Tibial nerve (tissue), 4 donors: ENCODE data around the gene SNAI3. TPM values are rescaled to one million over a fixed set of nuclear protein-coding genes. Genes with fewer than 3 reads are reported as not detected.

ENCODE experiments used
- DNase-seq, 2 donors: peaks; one replicate each; pipeline ENCODE4 v3.0.0-alpha.2; 2019; ENCODE audit warnings: low spot score in 2 of 2
- H3K27ac ChIP-seq, 4 donors: fragments of 200-600 bp; sonication (generic) in 3 of 4; one replicate each; pipeline ENCODE4 v1.5.1; 2017 to 2019; ENCODE audit warnings: mild to moderate bottlenecking in 1 of 4
- H3K27me3 ChIP-seq, 2 donors: fragments of 200-600 bp; sonication (generic) in 1 of 2; one replicate each; pipeline versions ENCODE4 v1.5.1 to v1.6.0; 2017 to 2019
- H3K36me3 ChIP-seq, 3 donors: fragments of 200-600 bp; sonication (generic); one replicate each; pipeline ENCODE4 v1.5.1; 2018 to 2019
- H3K4me1 ChIP-seq, 4 donors: fragments of 200-600 bp; sonication (generic) in 3 of 4; one replicate each; pipeline ENCODE4 v1.5.1; 2017 to 2019
- H3K4me3 ChIP-seq, 4 donors: fragments of 200-600 bp; sonication (generic) in 3 of 4; one replicate each; pipeline ENCODE4 v1.5.1; 2017 to 2019; ENCODE audit warnings: mild to moderate bottlenecking in 1 of 4, moderate library complexity in 1 of 4
- H3K9me3 ChIP-seq, 4 donors: fragments of 200-600 bp; sonication (generic) in 3 of 4; one replicate each; pipeline ENCODE4 v1.5.1; 2017 to 2019
- EP300 ChIP-seq, 2 donors: sonication (generic); formaldehyde crosslinking; IDR thresholded peaks; one replicate each; pipeline ENCODE4 v1.6.1; 2017; ENCODE audit warnings: antibody characterized with exemption in 2 of 2, mild to moderate bottlenecking in 1 of 2
- POLR2A ChIP-seq, 2 donors: fragments of 450-650 bp; IDR thresholded peaks; one replicate each; pipeline ENCODE4 v1.6.1; 2017; ENCODE audit warnings: antibody characterized with exemption in 2 of 2, mild to moderate bottlenecking in 2 of 2, moderate library complexity in 2 of 2
- WGBS, 2 donors: methylation state at CpG; one replicate each; pipeline ENCODE4 v1.1.5; 2018; 5-methylcytosine and 5-hydroxymethylcytosine counted together
- total RNA-seq, 4 donors: library from RNA; depleted of rRNA; stranded (reverse); fragments of >200 nt; gene quantifications; one replicate each; pipeline ENCODE4 v1.1.0, GENCODE V29; 2016
- TF ChIP-seq, protein P1 (sequence below), 5 experiments: fragments of 200-600 bp in 3 of 5; fragments of 450-650 bp in 2 of 5; sonication (generic) in 3 of 5; IDR thresholded peaks; one replicate each; pipeline ENCODE4 v1.5.1; 2016 to 2019; ENCODE audit warnings: antibody characterized with exemption in 5 of 5, mild to moderate bottlenecking in 3 of 5, moderate library complexity in 2 of 5

The SNAI3 gene
- total RNA-seq, 4 donors from 2014 or later = 0.87 to 1.2 (median 1.0) TPM

DNA sequence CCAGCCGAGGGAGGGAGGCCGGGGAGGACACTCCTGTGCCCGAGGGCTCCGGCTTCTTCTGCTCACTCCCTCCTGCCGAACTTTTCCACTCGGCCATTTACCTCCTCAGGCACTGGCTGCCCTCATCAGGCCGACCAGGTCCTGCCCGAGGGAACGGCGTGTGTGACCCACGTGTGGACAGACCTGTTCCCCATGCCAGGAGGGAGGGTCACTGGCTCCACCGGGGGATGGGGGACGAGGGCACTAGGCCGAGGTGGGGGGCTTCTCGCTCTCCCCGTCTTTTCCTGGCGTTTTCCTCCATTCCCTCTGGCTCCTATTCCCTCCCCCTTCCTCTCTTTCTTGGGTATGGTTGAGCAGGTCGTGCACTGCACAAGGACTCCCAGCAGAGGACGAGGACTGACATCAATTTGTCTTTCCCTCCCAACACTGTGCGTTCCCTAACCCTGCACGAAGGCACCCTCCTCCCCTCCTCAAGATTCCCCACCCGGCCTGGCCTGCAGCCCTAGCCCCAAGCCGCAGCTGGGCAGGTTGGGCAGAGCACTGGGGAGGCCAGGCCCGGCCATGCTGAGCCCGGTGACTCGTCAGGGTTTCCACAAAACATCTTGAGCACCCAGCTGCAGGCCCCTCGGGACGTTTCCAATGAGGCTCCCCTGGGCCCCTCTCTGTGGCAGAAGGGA is 51.2 kb downstream of the SNAI3 start:
- H3K27me3 ChIP-seq = peaks cover 0 to 59% of the 10 kb centered on the region in 2 donors
- H3K4me1 ChIP-seq = peaks cover 0 to 35% (median 9%) of the 10 kb centered on the region in 4 donors
- peak overlapping the region in 2 of 4 donors; percentile 45 to 49 for H3K4me3 ChIP-seq
- H3K27ac ChIP-seq = peak overlapping the region in 1 of 4 donors; percentile 71
- H3K36me3 ChIP-seq = peaks cover 0 to 43% (median 12%) of the 10 kb centered on the region in 3 donors
- TF ChIP-seq, protein P1, sequence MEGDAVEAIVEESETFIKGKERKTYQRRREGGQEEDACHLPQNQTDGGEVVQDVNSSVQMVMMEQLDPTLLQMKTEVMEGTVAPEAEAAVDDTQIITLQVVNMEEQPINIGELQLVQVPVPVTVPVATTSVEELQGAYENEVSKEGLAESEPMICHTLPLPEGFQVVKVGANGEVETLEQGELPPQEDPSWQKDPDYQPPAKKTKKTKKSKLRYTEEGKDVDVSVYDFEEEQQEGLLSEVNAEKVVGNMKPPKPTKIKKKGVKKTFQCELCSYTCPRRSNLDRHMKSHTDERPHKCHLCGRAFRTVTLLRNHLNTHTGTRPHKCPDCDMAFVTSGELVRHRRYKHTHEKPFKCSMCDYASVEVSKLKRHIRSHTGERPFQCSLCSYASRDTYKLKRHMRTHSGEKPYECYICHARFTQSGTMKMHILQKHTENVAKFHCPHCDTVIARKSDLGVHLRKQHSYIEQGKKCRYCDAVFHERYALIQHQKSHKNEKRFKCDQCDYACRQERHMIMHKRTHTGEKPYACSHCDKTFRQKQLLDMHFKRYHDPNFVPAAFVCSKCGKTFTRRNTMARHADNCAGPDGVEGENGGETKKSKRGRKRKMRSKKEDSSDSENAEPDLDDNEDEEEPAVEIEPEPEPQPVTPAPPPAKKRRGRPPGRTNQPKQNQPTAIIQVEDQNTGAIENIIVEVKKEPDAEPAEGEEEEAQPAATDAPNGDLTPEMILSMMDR (IDR thresholded peaks at IDR 0.05) = no peak
- TF ChIP-seq EP300 (IDR thresholded peaks at IDR 0.05) (no peak), POLR2A (IDR thresholded peaks at IDR 0.05) (no peak)
- no peaks in the 10 kb centered on the region for H3K9me3 ChIP-seq
- DNase-seq = no peak
- 49 to 50% methylated on average over 24 to 28 of the region's 28 CpGs for WGBS, 2 donors

DNA sequence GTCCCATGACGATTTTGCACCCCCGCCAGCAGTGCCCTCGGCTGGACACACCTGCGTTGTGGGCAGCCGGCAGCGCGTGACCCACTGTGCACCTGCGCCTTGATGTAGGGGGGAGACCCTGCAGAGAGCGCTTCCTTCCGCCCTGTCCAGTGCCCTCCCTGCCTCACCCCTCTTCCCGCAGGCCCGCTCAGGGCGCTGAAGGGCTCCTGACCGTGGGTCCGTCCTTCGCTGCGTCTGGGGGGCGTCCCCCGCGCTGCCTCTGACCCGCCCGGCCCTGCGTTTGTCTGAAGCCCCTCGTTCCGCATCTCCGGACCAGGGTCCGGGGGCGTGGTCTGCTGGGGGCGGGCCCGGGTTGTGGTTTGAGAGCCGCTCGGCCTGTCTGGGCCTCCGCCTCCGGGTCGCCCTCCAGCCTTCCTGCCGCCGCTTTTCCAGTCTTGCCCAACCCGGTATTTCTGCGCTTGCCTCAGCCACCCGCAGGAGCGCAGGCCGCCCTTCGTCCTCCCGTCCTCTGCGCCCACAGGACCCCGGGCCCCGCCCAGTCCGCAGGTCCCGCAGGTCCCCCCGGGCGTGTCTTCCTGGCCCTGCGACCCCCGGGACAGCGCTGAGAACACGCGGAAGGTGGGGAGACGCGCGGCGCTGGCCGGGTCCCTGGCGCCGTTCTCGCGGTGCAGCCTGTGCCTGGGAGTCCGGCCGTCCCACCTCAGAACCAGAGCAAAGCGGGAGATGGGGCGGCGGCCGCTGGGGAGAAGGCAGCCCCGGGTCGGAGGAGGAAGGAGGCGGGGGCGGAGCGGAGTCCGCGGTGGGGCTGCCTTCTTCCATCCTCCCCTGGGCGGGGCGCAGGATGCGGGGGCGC is 51.9 kb downstream of the SNAI3 start:
- Histone ChIP-seq H3K27me3 (peaks cover 0 to 51% of the 10 kb centered on the region in 2 donors), H3K9me3 (no peaks in the 10 kb centered on the region), H3K27ac (peak overlapping the region in 2 of 4 donors; percentile 14 to 71), H3K4me1 (peaks cover 0 to 30% (median 9%) of the 10 kb centered on the region in 4 donors), H3K36me3 (peaks cover 0 to 50% (median 12%) of the 10 kb centered on the region in 3 donors), H3K4me3 (peak overlapping the region; percentile 11 to 49 (median 35))
- TF ChIP-seq POLR2A (IDR thresholded peaks at IDR 0.05) = no peak
- TF ChIP-seq EP300 (IDR thresholded peaks at IDR 0.05) = no peak
- 18 to 20% methylated on average over 23 to 24 of the region's 82 CpGs for WGBS, 2 donors
- DNase-seq = no peak

DNA sequence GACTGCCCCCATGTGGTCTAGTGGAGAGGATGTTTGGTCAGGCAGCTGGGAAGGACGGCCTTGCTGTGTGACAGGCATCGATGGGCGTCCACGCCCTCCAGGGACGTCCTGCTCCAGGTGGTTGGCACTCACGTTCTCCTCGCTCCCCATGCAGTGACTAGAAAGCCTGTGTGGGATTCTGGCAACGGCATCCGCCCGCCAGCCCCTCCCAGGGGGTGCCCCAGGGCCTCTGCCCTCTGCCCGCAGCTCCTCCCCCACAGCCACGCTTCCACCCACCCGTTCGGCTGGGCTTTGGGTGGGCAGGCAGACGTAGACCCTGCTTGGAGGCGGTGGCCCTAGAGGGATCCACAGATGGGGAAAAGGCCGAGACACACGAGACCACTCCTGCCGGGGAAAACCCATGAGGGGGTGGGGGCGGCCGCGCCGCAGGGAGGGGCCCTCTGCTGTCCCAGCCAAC is 52.6 kb downstream of the SNAI3 start:
- H3K27ac ChIP-seq = peak overlapping the region in 1 of 4 donors; percentile 71
- TF ChIP-seq, protein P1 (IDR thresholded peaks at IDR 0.05) = no peak
- no peak for TF ChIP-seq EP300 (IDR thresholded peaks at IDR 0.05)
- no peak for TF ChIP-seq POLR2A (IDR thresholded peaks at IDR 0.05)
- H3K4me1 ChIP-seq = peaks cover 0 to 23% (median 9%) of the 10 kb centered on the region in 4 donors
- DNase-seq = no peak
- H3K4me3 ChIP-seq = peak overlapping the region in 3 of 4 donors; percentile 11 to 49 (median 45)
- no peaks in the 10 kb centered on the region for H3K9me3 ChIP-seq
- 42 to 54% methylated on average over 7 to 20 of the region's 23 CpGs for WGBS, 2 donors
- peaks cover 0 to 57% (median 12%) of the 10 kb centered on the region in 3 donors for H3K36me3 ChIP-seq
- peaks cover 0 to 44% of the 10 kb centered on the region in 2 donors for H3K27me3 ChIP-seq

DNA sequence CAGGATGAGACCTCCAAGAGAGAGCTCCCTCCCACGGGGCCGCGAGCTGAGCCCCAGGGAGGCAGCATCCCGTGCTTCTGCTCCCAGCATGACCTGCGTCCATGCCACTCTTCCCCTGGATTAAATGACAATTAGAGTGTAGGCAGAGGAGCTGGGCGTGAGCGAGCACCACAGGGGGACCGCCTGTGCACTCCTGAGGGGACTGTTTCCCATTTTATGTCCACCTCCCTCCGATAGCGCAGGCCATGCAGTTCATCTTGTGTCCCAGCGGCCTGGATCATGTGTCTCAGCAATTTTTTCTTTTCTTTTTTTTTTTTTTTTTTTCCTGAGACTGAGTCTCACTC is 53.7 kb downstream of the SNAI3 start:
- H3K27me3 ChIP-seq = peaks cover 0 to 33% of the 10 kb centered on the region in 2 donors
- H3K27ac ChIP-seq = no peak overlapping the region
- peaks cover 0 to 19% (median 8%) of the 10 kb centered on the region in 4 donors for H3K4me1 ChIP-seq
- peaks cover 0 to 68% (median 12%) of the 10 kb centered on the region in 3 donors for H3K36me3 ChIP-seq
- DNase-seq = no peak
- no peaks in the 10 kb centered on the region for H3K9me3 ChIP-seq
- 90 to 93% methylated on average over 10 to 11 of the region's 11 CpGs for WGBS, 2 donors
- H3K4me3 ChIP-seq = no peak overlapping the region
- TF ChIP-seq EP300 (IDR thresholded peaks at IDR 0.05) (no peak), POLR2A (IDR thresholded peaks at IDR 0.05) (no peak)
- TF ChIP-seq, protein P1 (IDR thresholded peaks at IDR 0.05) = no peak

DNA sequence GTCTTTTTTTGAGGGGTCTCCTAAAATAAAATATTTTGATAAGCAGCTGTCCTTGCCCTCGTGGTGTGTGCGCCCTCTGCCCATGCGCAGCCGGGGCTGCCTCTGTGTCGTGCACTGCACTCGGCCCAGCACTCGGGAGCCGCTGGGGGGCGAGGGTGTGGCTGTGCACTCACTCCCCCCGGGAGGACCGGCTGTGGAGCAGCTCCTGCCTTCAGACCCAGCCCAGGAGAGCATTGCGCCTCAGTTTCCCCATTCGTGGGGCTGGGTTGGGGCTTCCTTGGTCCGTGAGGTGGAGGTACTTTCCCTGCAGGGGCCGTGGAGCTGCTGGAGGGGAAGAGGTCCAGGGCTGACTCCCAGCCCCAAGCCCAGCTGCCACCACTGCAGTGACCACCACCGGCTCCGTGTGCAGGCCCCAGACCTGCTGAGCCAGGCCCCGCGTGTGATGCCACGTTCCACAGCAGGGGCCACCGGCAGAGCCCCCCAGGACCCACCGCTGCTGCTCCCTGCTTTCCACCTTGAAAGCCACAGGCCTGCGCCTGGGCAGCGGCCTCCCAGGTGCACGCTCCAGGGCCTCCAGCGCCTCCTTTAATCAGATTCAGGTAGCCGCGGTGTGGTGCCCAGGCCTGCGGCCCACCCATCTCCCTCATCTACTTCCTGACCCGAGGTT is 54.3 kb downstream of the SNAI3 start:
- Histone ChIP-seq H3K4me3 (no peak overlapping the region), H3K27ac (no peak overlapping the region), H3K36me3 (peaks cover 0 to 73% (median 12%) of the 10 kb centered on the region in 3 donors), H3K9me3 (no peaks in the 10 kb centered on the region), H3K27me3 (peaks cover 0 to 28% of the 10 kb centered on the region in 2 donors), H3K4me1 (peaks cover 0 to 19% (median 8%) of the 10 kb centered on the region in 4 donors)
- WGBS, 2 donors = 87 to 89% methylated on average over 23 to 30 of the region's 30 CpGs
- DNase-seq = no peak
- TF ChIP-seq POLR2A (IDR thresholded peaks at IDR 0.05) = no peak
